ENCODE results near the gene ADSS1. TPM values are rescaled to one million over a fixed set of nuclear protein-coding genes. Genes with fewer than 3 reads are reported as not detected.

Gene ADSS1
- total RNA-seq, 2 experiments from 2014 or later, result 0.98 to 1.2 TPM

GRCh38 chr14:104779776-104780512 lies 55.9 kb downstream of the ADSS1 start:
- Mint-ChIP-seq H3K27me3 (no peaks in the 10 kb centered on the region), H3K27ac (no peak overlapping the region), H3K9me3 (no peaks in the 10 kb centered on the region), H3K4me3 (no peak overlapping the region), H3K36me3 (ENCODE audit: low read depth) (peaks cover 18% of the 10 kb centered on the region), H3K4me1 (no peaks in the 10 kb centered on the region)
- ChIA-PET POLR2A (interaction anchor here (1.1 kb wide), 1 partner anchor 38 kb away, joined by 3 read pairs; no protein-coding TSS in a partner anchor), CTCF (interaction anchor here (1.0 kb wide), 1 partner anchor 9 kb away, joined by 3 read pairs; no protein-coding TSS in a partner anchor)
- DNase-seq, result no peak

- H3K4me1 Mint-ChIP-seq, result no peaks in the 10 kb centered on the region
- POLR2A ChIA-PET, result interaction anchor here (1.1 kb wide), 1 partner anchor 37 kb away, joined by 3 read pairs; no protein-coding TSS in a partner anchor
- CTCF ChIA-PET, result no interaction called here
- no peaks in the 10 kb centered on the region for H3K9me3 Mint-ChIP-seq
- peaks cover 18% of the 10 kb centered on the region for H3K36me3 Mint-ChIP-seq (ENCODE audit: low read depth)
- DNase-seq, result no peak
- H3K27ac Mint-ChIP-seq, result no peak overlapping the region
- no peak overlapping the region for H3K4me3 Mint-ChIP-seq
- no peaks in the 10 kb centered on the region for H3K27me3 Mint-ChIP-seq
Measured at GRCh38 chr14:104780513-104781030, 56.5 kb downstream of the ADSS1 start.

GRCh38 chr14:104781271-104782077 lies 57.4 kb downstream of the ADSS1 start:
- H3K36me3 Mint-ChIP-seq (ENCODE audit: low read depth), result peaks cover 12% of the 10 kb centered on the region
- no peaks in the 10 kb centered on the region for H3K27me3 Mint-ChIP-seq
- POLR2A ChIA-PET, result no interaction called here
- no peak for DNase-seq
- no peak overlapping the region for H3K27ac Mint-ChIP-seq
- CTCF ChIA-PET, result interaction anchor here (1.5 kb wide), 1 partner anchor 11 kb away, joined by 7 read pairs; no protein-coding TSS in a partner anchor
- no peak overlapping the region for H3K4me3 Mint-ChIP-seq
- H3K4me1 Mint-ChIP-seq, result peaks cover 2% of the 10 kb centered on the region
- H3K9me3 Mint-ChIP-seq, result no peaks in the 10 kb centered on the region

- Mint-ChIP-seq H3K27me3 (no peaks in the 10 kb centered on the region), H3K27ac (no peak overlapping the region), H3K9me3 (no peaks in the 10 kb centered on the region), H3K4me1 (peaks cover 6% of the 10 kb centered on the region), H3K36me3 (ENCODE audit: low read depth) (peaks cover 6% of the 10 kb centered on the region), H3K4me3 (no peak overlapping the region)
- DNase-seq, result no peak
- POLR2A ChIA-PET, result no interaction called here
- CTCF ChIA-PET, result interaction anchor here (1.5 kb wide), 1 partner anchor 11 kb away, joined by 7 read pairs; no protein-coding TSS in a partner anchor
Measured at GRCh38 chr14:104782086-104782807, 58.2 kb downstream of the ADSS1 start.

GRCh38 chr14:104782808-104783139 lies 58.7 kb downstream of the ADSS1 start:
- Mint-ChIP-seq H3K9me3 (no peaks in the 10 kb centered on the region), H3K27ac (no peak overlapping the region), H3K4me3 (no peak overlapping the region), H3K4me1 (peaks cover 6% of the 10 kb centered on the region), H3K27me3 (no peaks in the 10 kb centered on the region), H3K36me3 (ENCODE audit: low read depth) (peaks cover 4% of the 10 kb centered on the region)
- CTCF ChIA-PET, result no interaction called here
- DNase-seq, result no peak
- POLR2A ChIA-PET, result no interaction called here

- Mint-ChIP-seq H3K27me3 (no peaks in the 10 kb centered on the region), H3K9me3 (no peaks in the 10 kb centered on the region), H3K27ac (no peak overlapping the region), H3K4me1 (peaks cover 6% of the 10 kb centered on the region), H3K4me3 (no peak overlapping the region), H3K36me3 (ENCODE audit: low read depth) (no peaks in the 10 kb centered on the region)
- ChIA-PET CTCF (no interaction called here), POLR2A (no interaction called here)
- no peak for DNase-seq
Measured at GRCh38 chr14:104783484-104784217, 59.6 kb downstream of the ADSS1 start.

GRCh38 chr14:104784218-104784568 lies 60.2 kb downstream of the ADSS1 start:
- peaks cover 6% of the 10 kb centered on the region for H3K4me1 Mint-ChIP-seq

GRCh38 chr14:104784846-104785707 lies 61.0 kb downstream of the ADSS1 start:
- peaks cover 6% of the 10 kb centered on the region for H3K4me1 Mint-ChIP-seq
- H3K9me3 Mint-ChIP-seq, result no peaks in the 10 kb centered on the region
- DNase-seq, result no peak
- H3K27me3 Mint-ChIP-seq, result no peaks in the 10 kb centered on the region
- ChIA-PET POLR2A (interaction anchor here (0.9 kb wide), 1 partner anchor 9 kb away, joined by 3 read pairs; no protein-coding TSS in a partner anchor), CTCF (no interaction called here)
- H3K27ac Mint-ChIP-seq, result no peak overlapping the region
- no peaks in the 10 kb centered on the region for H3K36me3 Mint-ChIP-seq (ENCODE audit: low read depth)
- H3K4me3 Mint-ChIP-seq, result no peak overlapping the region

More at GRCh38 chr14:104784218-104784568, 60.2 kb downstream of the ADSS1 start:
- H3K9me3 Mint-ChIP-seq, result no peaks in the 10 kb centered on the region
- POLR2A ChIA-PET, result interaction anchor here (0.9 kb wide), 1 partner anchor 10 kb away, joined by 3 read pairs; no protein-coding TSS in a partner anchor
- H3K27ac Mint-ChIP-seq, result no peak overlapping the region
- no peak overlapping the region for H3K4me3 Mint-ChIP-seq
- H3K36me3 Mint-ChIP-seq (ENCODE audit: low read depth), result no peaks in the 10 kb centered on the region
- no peak for DNase-seq
- CTCF ChIA-PET, result no interaction called here
- no peaks in the 10 kb centered on the region for H3K27me3 Mint-ChIP-seq

GRCh38 chr14:104785708-104786080 lies 61.7 kb downstream of the ADSS1 start:
- Mint-ChIP-seq H3K4me1 (peaks cover 6% of the 10 kb centered on the region), H3K27me3 (no peaks in the 10 kb centered on the region), H3K27ac (no peak overlapping the region), H3K4me3 (no peak overlapping the region), H3K36me3 (ENCODE audit: low read depth) (no peaks in the 10 kb centered on the region), H3K9me3 (no peaks in the 10 kb centered on the region)
- DNase-seq, result no peak
- CTCF ChIA-PET, result no interaction called here
- POLR2A ChIA-PET, result no interaction called here

- Mint-ChIP-seq H3K4me3 (no peak overlapping the region), H3K9me3 (no peaks in the 10 kb centered on the region), H3K36me3 (ENCODE audit: low read depth) (no peaks in the 10 kb centered on the region), H3K27me3 (no peaks in the 10 kb centered on the region), H3K27ac (no peak overlapping the region), H3K4me1 (peaks cover 10% of the 10 kb centered on the region)
- ChIA-PET CTCF (interaction anchor here (0.7 kb wide), 1 partner anchor 416 kb away, joined by 3 read pairs; no protein-coding TSS in a partner anchor), POLR2A (no interaction called here)
- no peak for DNase-seq
Measured at GRCh38 chr14:104786091-104786586, 62.1 kb downstream of the ADSS1 start.

- POLR2A ChIA-PET, result no interaction called here
- no peak overlapping the region for H3K4me3 Mint-ChIP-seq
- H3K27me3 Mint-ChIP-seq, result no peaks in the 10 kb centered on the region
- CTCF ChIA-PET, result interaction anchor here (0.7 kb wide), 1 partner anchor 417 kb away, joined by 3 read pairs; no protein-coding TSS in a partner anchor
- peaks cover 14% of the 10 kb centered on the region for H3K4me1 Mint-ChIP-seq
- no peaks in the 10 kb centered on the region for H3K9me3 Mint-ChIP-seq
- DNase-seq, result no peak
- H3K36me3 Mint-ChIP-seq (ENCODE audit: low read depth), result peaks cover 4% of the 10 kb centered on the region
- no peak overlapping the region for H3K27ac Mint-ChIP-seq
Measured at GRCh38 chr14:104786726-104787675, 63.0 kb downstream of the ADSS1 start.

All from activated CD4-positive, alpha-beta memory T cell treated with anti-CD3 and anti-CD28 coated beads, Interleukin-2, amount 10 ng/mL, durations not matched to agents 7 days and 5 days (primary cell).